NK-92 (cell line): ENCODE results near the gene NPC1L1.

ENCODE experiments used
- DNase-seq: peaks from one replicate; lab custom pipeline; 2025; ENCODE audit not compliant: unreplicated experiment; lab: John Stamatoyannopoulos, UW

NPC1L1 gene, protein sequence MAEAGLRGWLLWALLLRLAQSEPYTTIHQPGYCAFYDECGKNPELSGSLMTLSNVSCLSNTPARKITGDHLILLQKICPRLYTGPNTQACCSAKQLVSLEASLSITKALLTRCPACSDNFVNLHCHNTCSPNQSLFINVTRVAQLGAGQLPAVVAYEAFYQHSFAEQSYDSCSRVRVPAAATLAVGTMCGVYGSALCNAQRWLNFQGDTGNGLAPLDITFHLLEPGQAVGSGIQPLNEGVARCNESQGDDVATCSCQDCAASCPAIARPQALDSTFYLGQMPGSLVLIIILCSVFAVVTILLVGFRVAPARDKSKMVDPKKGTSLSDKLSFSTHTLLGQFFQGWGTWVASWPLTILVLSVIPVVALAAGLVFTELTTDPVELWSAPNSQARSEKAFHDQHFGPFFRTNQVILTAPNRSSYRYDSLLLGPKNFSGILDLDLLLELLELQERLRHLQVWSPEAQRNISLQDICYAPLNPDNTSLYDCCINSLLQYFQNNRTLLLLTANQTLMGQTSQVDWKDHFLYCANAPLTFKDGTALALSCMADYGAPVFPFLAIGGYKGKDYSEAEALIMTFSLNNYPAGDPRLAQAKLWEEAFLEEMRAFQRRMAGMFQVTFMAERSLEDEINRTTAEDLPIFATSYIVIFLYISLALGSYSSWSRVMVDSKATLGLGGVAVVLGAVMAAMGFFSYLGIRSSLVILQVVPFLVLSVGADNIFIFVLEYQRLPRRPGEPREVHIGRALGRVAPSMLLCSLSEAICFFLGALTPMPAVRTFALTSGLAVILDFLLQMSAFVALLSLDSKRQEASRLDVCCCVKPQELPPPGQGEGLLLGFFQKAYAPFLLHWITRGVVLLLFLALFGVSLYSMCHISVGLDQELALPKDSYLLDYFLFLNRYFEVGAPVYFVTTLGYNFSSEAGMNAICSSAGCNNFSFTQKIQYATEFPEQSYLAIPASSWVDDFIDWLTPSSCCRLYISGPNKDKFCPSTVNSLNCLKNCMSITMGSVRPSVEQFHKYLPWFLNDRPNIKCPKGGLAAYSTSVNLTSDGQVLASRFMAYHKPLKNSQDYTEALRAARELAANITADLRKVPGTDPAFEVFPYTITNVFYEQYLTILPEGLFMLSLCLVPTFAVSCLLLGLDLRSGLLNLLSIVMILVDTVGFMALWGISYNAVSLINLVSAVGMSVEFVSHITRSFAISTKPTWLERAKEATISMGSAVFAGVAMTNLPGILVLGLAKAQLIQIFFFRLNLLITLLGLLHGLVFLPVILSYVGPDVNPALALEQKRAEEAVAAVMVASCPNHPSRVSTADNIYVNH (N-terminal part only)

DNA sequence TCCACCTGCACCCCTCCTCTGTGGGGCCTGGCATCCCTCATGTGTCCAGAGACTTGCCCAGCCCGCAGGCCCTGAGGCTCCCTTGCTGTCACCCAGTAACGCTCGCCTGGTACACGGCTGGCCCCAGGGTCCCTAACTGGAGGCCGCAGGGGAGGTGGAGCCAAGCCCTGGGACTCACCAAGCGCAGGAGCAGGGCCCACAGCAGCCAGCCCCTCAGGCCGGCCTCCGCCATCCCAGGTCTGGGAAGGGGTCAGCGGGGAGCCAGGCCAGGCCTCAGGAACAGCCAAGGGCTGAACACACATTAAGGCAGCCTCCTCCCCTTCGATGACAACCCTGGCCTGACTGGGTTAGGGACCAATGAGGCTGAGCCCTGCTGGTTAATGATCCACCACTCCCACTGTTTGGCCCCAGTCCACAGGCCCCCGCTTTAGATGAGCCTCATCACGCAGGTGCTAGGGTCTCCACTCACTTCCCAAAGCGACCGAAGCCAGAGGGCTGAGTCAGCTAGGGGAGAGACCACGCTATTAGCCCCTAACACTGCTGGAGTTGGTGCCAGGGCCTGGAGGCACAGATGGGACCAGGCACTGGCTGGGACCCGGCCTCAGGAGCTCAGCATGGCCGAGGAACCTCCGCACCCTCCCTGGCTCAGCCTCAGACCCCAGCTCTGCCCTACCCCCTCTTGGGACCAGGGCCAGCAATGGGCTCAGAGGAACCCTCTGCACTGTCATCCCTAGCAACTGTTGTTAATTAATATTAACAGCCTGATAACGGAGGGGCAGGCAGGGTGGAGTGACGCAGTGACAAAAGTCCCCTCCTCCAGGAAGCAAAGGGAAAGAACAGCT is at the start of gene NPC1L1:
Gene NPC1L1, minus strand, starts transcription at position 303 of the 842 bp plus-strand sequence. Its CDS starts 71 bp downstream, at position 232.
- DNase-seq = no peak

DNA sequence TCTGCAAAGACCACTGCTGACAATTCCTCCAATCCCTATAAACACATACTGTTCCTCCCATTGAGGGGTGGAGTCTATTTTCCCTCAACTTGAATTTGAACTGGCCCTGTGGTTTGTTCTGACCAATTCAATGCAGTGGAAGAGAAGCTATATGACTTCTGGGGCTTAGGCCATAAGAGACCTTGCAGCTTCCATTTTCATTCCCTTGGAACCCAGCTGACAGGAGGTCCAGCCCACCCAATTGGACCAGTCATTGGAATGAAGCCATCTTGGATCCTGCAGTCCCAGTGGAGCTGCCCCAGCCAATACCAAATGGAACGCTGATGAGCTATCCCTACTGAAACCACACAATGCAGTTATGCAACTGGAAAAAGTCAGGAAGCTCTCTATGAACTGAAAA is 49.8 kb upstream of the NPC1L1 start:
- DNase-seq = no peak

DNA sequence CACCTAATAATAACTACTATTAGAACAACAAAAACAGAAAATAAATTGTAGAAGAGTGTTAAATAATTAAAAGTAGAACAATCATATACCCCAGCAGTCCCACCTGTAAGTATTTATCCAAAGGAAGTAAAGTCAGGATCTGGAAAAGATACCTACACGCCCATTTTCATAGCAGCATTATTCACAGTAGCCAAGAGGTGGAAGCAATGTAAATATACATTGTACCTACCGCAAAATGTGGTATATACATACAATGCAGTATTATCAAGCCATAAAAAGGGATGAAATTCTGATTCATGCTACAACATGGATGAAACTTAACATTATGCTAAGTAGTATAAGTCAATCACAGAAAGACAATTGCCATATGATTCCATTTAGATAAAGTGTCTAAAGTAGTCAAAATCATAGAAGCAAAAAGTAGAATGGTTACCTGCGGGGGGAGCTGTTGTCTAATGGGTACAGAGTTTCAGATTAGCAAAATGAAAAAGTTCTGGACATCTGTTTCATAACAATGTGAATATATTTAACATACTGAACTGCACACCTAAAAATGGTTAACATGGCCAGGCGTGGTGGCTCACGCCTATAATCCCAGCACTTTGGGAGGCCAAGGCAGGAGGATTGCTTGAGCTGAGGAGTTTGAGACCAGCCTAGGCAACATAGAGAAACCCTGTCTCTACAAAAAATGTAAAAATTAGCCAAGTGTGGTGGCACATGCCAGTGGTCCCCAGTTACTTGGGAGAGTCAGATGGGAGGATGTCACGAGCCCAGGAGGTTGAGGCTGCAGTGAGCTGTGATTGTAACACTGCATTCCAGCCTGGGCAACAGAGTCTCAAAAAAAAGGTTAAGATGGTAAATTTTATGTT is 46.9 kb upstream of the NPC1L1 start:
- DNase-seq = no peak

DNA sequence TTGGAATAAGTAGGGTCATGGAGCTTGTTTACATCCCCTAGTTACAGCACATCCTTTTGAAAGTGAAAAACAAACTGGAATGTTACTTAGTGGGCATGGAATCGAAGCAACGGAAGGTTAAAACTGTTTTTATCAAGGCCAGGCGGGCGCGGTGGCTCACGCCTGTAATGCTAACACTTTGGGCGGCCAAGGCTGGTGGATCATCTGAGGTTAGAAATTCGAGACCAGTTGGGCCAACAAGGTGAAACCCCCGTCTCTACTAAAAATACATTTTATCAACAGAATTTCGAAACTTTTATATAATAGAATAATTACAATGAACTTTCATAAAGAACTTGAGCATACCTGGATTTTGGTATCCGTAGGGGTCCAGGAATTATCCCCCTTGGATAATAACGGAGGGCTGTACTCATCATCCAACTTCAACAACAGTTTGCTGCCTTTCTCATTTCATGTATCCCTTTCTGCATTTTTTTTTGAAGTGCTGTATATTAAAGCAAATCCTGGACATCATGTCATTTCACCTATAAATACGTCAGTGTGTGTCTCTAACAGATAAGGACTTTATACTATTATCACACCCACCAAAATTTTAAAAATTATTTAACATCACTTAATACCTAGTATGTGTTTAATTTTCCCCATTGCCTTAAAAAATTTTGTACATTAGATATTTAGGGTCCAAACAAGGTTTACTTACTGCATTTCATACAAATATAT is 42.2 kb upstream of the NPC1L1 start:
- no peak for DNase-seq

DNA sequence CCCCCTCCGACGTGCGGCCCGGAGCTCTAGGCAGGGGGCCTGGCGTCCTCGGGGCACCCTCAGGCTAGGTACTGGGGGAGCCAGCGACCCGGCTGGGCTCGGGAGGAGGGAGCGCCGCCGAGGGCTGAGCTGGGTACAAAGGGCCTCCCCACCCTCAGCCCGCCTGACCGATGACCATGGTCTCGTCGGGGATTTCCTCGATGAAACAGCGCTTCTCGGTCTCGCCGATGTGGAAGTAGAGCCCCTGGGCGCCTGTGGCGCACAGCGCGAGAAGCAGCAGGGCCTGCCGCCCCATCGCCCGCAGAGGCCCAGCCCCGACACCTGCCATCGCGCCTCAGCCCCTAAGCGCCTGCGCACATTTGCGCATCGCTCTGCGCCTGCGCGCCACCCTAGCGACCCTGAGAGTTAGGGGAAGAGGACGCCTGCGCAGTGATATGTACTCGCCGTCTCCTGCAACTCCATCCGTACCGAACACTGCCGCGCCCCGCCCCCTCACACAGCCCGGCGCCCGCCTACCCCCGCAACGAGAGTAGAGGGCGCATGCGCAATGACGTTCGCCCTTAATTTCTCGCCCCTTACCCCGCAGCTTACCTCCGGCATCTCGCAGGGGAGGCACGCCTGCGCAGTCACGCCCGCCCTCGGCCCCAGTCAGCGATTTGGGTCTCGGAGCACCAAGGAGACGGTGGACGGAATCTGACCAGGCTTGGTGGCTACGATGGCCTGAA is 40.9 kb upstream of the NPC1L1 start, which contains the start of gene TMED4:
Gene TMED4, minus strand, starts transcription at position 353 of the 725 bp plus-strand sequence. Its CDS starts 25 bp downstream, at position 328.
- DNase-seq = peak; percentile 99

DNA sequence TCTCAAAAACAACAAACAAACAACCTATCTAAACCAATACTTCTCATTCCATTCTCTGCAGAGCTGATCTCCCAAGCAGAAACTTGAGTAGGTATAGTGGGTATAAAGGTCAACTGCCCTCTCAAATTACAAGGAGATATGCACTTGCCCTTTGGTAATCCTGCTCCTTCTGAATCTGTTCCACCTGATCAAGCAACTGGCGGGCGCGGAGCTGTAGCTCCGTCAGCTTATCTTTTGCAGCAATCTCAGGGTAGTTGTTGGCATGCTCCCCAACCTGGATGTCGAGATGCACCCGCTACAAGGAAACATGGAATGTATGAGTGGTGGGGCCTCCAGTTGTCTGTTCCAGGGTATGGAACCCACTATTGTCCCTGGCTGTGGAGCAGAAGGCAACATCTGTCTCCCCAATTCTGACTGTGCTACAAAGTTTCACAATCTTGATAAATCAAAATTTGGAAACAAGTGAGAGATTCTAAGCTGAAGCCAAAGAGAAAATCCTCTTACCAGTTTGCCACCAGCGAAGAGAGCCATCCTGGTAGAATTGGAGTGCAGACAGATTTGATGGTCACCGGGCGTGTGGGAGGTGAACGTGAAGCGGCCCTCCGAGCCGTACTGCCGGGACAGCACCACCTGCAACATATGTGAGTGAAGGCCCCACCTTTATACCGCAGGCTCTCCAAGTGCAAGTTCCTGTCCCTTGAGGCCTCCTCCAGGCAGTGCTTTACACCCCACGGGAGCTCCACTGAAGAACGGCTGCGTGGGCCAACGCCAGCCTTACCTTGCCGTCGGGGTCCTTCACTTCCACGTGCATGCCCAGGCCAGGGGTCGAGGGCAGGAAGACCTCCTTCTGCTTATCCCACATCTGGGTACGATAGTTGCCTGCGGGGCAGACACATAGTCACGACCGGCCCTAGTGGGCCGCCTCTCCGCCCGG is 40.1 kb upstream of the NPC1L1 start:
- no peak for DNase-seq

DNA sequence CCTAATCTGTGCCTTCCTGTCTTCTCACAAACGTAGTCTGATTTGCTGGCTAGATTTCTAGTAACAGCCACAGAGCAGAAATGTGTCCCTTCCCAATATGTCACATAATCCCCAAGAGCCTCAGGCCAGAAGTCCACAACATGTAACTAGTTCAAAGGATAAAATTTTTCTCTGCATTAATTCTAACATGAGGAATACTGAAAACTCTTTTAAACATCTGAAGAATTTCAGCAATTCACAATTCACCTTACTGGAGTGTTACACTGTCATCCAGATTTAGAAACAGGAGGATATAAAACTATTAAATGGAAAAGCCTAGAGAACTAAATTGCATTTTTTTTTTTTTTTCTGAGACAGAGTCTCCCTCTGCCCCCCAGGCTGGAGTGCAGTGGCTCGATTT is 35.1 kb upstream of the NPC1L1 start:
- DNase-seq = no peak

DNA sequence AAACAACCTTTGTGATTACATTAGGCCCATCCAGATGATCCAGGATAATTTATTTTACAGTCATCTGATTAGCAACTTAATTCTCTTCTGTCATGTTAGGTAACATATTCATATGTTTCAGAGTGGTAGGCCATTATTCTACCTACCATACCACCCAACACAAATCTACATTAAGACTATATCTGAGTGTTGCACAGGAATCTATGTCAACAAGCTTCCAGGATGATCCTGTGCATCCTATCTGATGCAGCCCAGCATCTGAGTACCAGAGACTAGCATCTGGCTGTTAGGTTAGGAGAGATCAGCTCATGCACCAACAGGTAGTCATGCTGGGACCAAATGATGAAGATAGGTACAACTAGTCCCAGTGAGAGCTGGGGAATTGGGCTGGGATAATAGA is 33.9 kb upstream of the NPC1L1 start:
- no peak for DNase-seq

DNA sequence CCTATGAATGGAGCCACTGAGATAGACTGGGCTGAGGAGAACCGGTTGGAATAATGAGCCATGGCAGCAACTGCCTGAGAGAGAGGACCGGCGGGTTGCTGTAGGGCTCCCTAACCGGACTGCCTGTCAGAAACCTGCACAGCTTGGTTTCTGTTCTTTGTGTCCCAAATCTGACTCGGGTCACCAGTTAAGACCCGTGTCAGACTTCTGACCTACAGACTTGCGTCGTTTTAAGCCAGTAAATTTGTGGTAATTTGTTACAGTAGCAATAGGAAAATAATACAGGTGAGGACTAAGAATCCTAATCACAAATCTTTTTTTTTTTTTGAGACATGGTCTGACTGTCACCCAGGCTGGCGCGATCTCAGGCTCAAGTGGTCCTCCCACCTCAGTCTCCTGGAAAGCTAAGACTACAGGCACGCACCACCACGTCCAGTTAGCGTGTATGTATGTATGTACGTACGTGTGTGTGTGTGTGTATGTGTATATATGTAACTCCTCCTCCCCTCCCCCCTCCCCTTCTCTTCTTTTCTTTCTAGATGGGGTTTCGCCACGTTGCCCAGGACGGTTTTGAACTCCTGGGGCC is 33.2 kb upstream of the NPC1L1 start:
- DNase-seq = no peak

DNA sequence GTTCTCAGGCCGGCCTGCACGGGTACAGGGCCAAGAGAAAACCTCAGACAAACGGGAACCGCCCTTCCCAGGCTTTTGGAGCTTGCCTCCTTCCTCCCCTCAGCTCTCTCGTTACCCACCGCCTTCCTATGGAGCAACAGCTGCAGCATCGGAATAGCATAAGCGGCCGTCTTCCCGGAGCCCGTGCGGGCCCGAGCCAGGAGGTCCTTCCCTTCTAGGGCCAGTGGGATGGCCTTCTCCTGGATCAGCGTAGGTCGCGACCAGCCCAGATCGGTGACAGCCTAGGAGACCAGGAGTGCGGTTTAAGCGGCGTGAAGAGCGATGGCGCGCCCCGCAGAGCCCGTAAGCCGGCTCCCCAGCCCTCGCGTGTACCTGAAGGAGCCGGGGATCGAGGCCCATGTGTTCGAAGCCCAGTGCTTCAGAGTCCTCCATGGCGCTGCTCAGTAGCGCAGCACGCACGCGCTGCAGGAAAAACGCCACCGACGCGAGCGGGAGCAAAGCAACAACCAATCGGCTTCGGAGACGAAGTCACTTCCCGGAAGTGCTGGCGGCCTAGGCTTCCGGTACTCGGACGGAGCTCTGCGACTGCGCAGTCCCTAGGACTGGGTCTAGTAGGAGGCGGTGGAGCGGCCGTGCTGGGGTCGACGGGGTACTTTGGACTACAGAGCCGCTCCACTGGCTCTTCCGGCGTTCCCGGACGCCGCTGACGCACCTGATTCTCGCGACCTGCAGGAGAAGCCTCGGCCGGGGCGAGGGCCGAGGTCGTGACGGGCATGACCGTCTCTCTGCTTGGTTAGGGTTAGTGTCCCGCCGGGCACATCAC is 32.5 kb upstream of the NPC1L1 start, which contains the start of gene DDX56:
Gene DDX56, minus strand, starts transcription at position 445 of the 823 bp plus-strand sequence. Its CDS starts 13 bp downstream, at position 432.
- peak; percentile 50 for DNase-seq

DNA sequence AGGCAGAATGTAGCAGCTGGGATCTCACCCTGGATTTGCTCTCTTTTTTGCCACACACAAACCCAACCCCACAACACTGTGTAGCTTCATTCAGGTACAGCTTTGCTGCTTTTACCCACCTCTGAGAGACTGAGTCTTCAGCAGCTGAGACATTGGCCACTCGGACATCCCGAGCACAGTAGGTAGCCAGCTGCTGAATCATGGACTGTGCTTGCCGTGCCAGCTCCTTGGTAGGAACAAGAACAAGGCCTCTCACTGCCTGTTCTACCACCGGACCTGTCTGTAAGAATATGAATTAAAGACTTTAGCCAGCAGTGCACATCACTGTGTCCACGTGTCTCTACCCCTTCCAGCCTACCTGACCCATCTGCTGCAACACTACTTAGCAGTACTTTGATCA is 31.6 kb upstream of the NPC1L1 start:
- DNase-seq = no peak

DNA sequence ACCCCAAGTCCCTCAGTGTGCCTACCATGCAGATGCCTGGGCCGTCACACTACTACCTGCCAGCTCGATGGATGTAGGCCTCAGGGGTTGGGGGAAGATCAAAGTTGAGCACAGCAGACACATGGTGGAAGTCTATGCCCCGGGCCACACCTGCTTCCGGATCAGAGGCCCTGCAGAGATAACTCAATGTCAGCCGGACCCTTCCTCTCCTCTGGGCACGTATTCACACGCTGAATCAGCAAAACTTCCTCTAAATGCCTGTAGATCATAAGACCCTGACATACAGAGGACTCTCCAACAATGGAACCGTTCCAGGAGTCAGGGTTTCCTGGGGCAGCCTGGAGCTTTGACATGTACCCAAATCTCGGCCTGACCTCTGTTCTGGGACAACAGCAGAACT is 28.8 kb upstream of the NPC1L1 start:
- no peak for DNase-seq

DNA sequence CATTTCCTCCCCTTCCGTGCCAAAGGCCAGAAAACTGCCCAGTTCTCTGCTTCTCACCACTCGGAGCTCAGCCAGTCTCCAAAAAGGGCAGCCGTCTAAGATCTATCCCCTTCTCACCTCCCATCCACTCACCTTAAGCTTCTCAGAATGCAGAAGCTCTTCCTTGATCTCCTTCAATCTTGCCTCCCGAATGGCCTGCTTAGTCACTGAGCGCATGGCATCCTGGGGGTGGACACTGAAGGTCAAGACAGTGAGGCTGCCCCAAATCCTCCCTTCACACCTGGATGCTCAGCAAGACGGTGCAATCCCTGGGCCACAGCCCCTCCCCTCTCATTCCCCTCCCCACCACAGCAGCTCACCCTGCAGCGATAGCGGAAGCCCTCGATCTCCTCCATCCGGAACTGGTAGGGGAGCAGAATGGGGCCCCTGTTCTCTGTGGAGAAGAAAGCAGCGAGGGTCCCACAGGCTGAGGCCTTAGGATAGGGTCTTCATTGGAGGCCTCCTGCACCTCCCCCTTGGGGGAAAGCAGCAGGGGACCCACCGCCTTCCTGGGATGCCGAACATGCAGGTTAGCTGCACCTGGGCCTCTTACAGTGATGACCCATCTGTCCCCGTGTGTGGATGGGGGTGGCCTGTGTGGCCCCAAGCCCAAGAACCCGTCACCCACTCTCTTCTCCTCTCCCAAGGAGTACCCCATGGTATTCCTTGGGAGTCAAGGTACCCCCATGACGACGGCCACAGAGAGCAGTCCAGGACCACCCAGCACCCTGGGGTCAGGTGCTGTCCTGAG is 27.8 kb upstream of the NPC1L1 start:
- no peak for DNase-seq

DNA sequence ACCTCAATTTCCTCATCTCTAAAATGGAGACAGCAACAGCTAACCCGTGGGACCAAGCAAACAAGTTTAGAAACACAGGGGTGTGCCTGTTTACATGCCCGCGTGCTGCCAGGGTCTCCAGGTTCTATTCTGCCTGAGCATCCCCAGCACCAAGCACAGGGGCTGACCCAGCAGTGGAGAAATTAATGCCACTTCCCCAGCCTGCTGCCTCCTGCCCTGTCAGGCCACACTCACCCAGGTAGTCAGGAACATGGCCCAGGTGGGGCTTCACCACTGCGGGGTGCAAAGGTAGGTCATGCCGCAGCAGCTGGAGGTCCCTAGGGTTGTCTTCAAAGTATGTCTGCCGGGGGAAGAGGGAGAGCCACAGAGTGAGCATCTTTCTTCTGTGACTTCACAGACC is 26.8 kb upstream of the NPC1L1 start:
- no peak for DNase-seq

DNA sequence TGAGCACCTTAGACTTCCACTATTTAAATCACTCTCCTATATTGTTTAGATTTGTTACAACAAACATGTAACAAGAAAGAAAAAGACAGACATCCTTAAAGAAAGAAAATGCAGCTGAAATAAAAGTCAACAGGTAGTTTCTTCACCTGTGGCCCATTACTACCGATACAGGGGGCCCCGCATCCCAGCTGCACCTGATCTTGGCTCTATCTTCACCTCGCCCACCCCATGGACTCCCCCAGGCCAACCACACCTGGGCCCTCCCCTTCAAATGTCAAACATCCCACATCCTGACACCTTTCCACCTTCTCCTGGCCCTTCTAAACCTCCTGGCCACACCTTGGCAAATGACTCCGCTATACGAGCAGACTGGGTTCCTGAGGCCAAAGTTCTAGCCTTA is 25.6 kb upstream of the NPC1L1 start:
- DNase-seq = no peak
